Endothelial cell (in vitro differentiated cells): ENCODE measurements around the gene IGF2. TPM values are rescaled to one million over a fixed set of nuclear protein-coding genes. Genes with fewer than 3 reads are reported as not detected.
"Not testable (repeated sequence)": the region's sequence is repeated elsewhere in the genome, so short reads cannot be mapped to it uniquely, and the experiment has no call there.

ENCODE experiments used
- DNase-seq: peaks from one replicate; pipeline ENCODE4 v3.0.0; 2021; ENCODE audit warnings: low spot score
- H3K27ac Mint-ChIP-seq: one replicate; pipeline ENCODE4 v1.8.0; 2021; ENCODE audit warnings: mixed read lengths, inconsistent platforms; ENCODE audit not compliant: unreplicated experiment
- H3K27me3 Mint-ChIP-seq: one replicate; pipeline ENCODE4 v1.8.0; 2021; ENCODE audit warnings: mild to moderate bottlenecking, moderate library complexity, mixed read lengths, inconsistent platforms; ENCODE audit not compliant: unreplicated experiment
- H3K36me3 Mint-ChIP-seq: one replicate; pipeline ENCODE4 v1.8.0; 2021; ENCODE audit warnings: mild to moderate bottlenecking, low read depth, mixed read lengths, inconsistent platforms; ENCODE audit not compliant: unreplicated experiment
- H3K4me1 Mint-ChIP-seq: one replicate; pipeline ENCODE4 v1.8.0; 2021; ENCODE audit warnings: mild to moderate bottlenecking, mixed read lengths, inconsistent platforms; ENCODE audit not compliant: unreplicated experiment
- H3K4me3 Mint-ChIP-seq: one replicate; pipeline ENCODE4 v1.8.0; 2021; ENCODE audit warnings: mild to moderate bottlenecking, mixed read lengths, inconsistent platforms; ENCODE audit not compliant: unreplicated experiment
- H3K9me3 Mint-ChIP-seq: one replicate; pipeline ENCODE4 v1.8.0; 2021; ENCODE audit warnings: mixed read lengths, inconsistent platforms; ENCODE audit not compliant: unreplicated experiment
- CTCF ChIP-seq: fragments of 200-600 bp; sonication (generic); IDR thresholded peaks from one replicate; pipeline ENCODE4 v1.5.0; 2021; ENCODE audit warnings: antibody characterized with exemption; ENCODE audit not compliant: unreplicated experiment
- total RNA-seq: library from RNA; stranded (reverse); fragmentation: NEBNext Ultra II Directional; extraction: Animal tissue kit (Norgen Biotek cat#: 25700); gene quantifications from one replicate; pipeline ENCODE4 v1.2.1, GENCODE V29; 2021; ENCODE audit not compliant: unreplicated experiment

Gene IGF2
- total RNA-seq, 1 donor from 2014 or later, result 2.1 TPM

GRCh38 chr11:2127482-2128129, 11.6 kb downstream of the IGF2 start:
- no peak for DNase-seq
- TF ChIP-seq CTCF, result no peak
- H3K27ac Mint-ChIP-seq, result no peak overlapping the region
- H3K27me3 Mint-ChIP-seq, result peaks cover 18% of the 10 kb centered on the region
- H3K4me1 Mint-ChIP-seq, result no peaks in the 10 kb centered on the region
- no peaks in the 10 kb centered on the region for H3K9me3 Mint-ChIP-seq
- peaks cover 5% of the 10 kb centered on the region for H3K36me3 Mint-ChIP-seq
- H3K4me3 Mint-ChIP-seq, result no peak overlapping the region

GRCh38 chr11:2126520-2127085, 12.6 kb downstream of the IGF2 start:
- Mint-ChIP-seq H3K36me3 (peaks cover 5% of the 10 kb centered on the region), H3K9me3 (no peaks in the 10 kb centered on the region)

GRCh38 chr11:2124736-2125484, 14.3 kb downstream of the IGF2 start:
- DNase-seq, H3K4me3 Mint-ChIP-seq, H3K27ac Mint-ChIP-seq, H3K27me3 Mint-ChIP-seq, H3K9me3 Mint-ChIP-seq, H3K36me3 Mint-ChIP-seq, H3K4me1 Mint-ChIP-seq: not testable (repeated sequence)

More at GRCh38 chr11:2126520-2127085, 12.6 kb downstream of the IGF2 start:
- Mint-ChIP-seq H3K27ac (no peak overlapping the region), H3K27me3 (peaks cover 18% of the 10 kb centered on the region), H3K4me3 (no peak overlapping the region), H3K4me1 (no peaks in the 10 kb centered on the region)
- TF ChIP-seq CTCF, result no peak
- DNase-seq, result no peak

GRCh38 chr11:2123628-2123960, 15.6 kb downstream of the IGF2 start:
- TF ChIP-seq CTCF, result no peak
- no peak overlapping the region for H3K27ac Mint-ChIP-seq
- H3K9me3 Mint-ChIP-seq, result no peaks in the 10 kb centered on the region
- peaks cover 8% of the 10 kb centered on the region for H3K27me3 Mint-ChIP-seq
- H3K4me3 Mint-ChIP-seq, result no peak overlapping the region
- H3K4me1 Mint-ChIP-seq, result no peaks in the 10 kb centered on the region
- no peaks in the 10 kb centered on the region for H3K36me3 Mint-ChIP-seq
- no peak for DNase-seq

- no peak overlapping the region for H3K27ac Mint-ChIP-seq
- no peaks in the 10 kb centered on the region for H3K4me1 Mint-ChIP-seq
- H3K27me3 Mint-ChIP-seq, result peaks cover 8% of the 10 kb centered on the region
- H3K36me3 Mint-ChIP-seq, result no peaks in the 10 kb centered on the region
- no peak for DNase-seq
- H3K9me3 Mint-ChIP-seq, result no peaks in the 10 kb centered on the region
- no peak for TF ChIP-seq CTCF
- H3K4me3 Mint-ChIP-seq, result no peak overlapping the region
These were observed 16.1 kb downstream of the IGF2 start for GRCh38 chr11:2122907-2123627.
